H9 (cell line): ENCODE measurements around the gene COG8. TPM values are rescaled to one million over a fixed set of nuclear protein-coding genes. Genes with fewer than 3 reads are reported as not detected.
A peak's percentile ranks its signal among the peaks of the same experiment; 100 is the strongest.

Experiments used
- DNase-seq: peaks from one replicate; pipeline ENCODE4 v3.0.0-alpha.2; 2017
- H2AFZ ChIP-seq: one replicate; pipeline ENCODE4 v1.6.1; 2013; ENCODE audit warnings: mild to moderate bottlenecking, low read length, control low read depth, moderate library complexity
- H2AK5ac ChIP-seq: 2 replicates; pipeline ENCODE4 v1.6.1; 2013; ENCODE audit warnings: low read length, control low read depth, mixed read lengths; ENCODE audit not compliant: insufficient read length
- H2BK120ac ChIP-seq: one replicate; pipeline ENCODE4 v1.6.1; 2013; ENCODE audit warnings: low read depth, mild to moderate bottlenecking, low read length, control low read depth, inconsistent platforms; ENCODE audit not compliant: poor library complexity, severe bottlenecking
- H2BK12ac ChIP-seq: 2 replicates; pipeline ENCODE4 v1.6.1; 2013; ENCODE audit warnings: low read length, control low read depth, mixed read lengths, low read depth; ENCODE audit not compliant: insufficient read length
- H2BK15ac ChIP-seq: 2 replicates; pipeline ENCODE4 v1.6.1; 2013; ENCODE audit warnings: low read depth, low read length, control low read depth
- H2BK20ac ChIP-seq: one replicate; pipeline ENCODE4 v1.6.1; 2013; ENCODE audit warnings: low read depth, mild to moderate bottlenecking, low read length, control low read depth, inconsistent platforms; ENCODE audit not compliant: poor library complexity, severe bottlenecking
- H2BK5ac ChIP-seq: 2 replicates; pipeline ENCODE4 v1.6.1; 2013; ENCODE audit warnings: low read length, control low read depth, mixed read lengths; ENCODE audit not compliant: insufficient read length
- H3K14ac ChIP-seq: 2 replicates; pipeline ENCODE4 v1.6.1; 2013; ENCODE audit warnings: low read length, control low read depth; ENCODE audit not compliant: insufficient read depth
- H3K18ac ChIP-seq: 2 replicates; pipeline ENCODE4 v1.6.1; 2013; ENCODE audit warnings: low read depth, mild to moderate bottlenecking, mixed read lengths, low read length, control low read depth; ENCODE audit not compliant: insufficient read length
- H3K23ac ChIP-seq: 2 replicates; pipeline ENCODE4 v1.6.1; 2013; ENCODE audit warnings: low read length, control low read depth, mixed read lengths, low read depth; ENCODE audit not compliant: insufficient read length
- H3K23me2 ChIP-seq: 2 replicates; pipeline ENCODE4 v1.6.1; 2013; ENCODE audit warnings: low read depth, mild to moderate bottlenecking, mixed read lengths, low read length, control low read depth; ENCODE audit not compliant: insufficient read length, poor library complexity, severe bottlenecking
- H3K27ac ChIP-seq: 2 replicates; pipeline ENCODE4 v1.5.1; 2013; ENCODE audit warnings: low read length, control low read depth, mixed read lengths, low read depth; ENCODE audit not compliant: insufficient read length
- H3K27me3 ChIP-seq: 2 replicates; pipeline ENCODE4 v1.6.1; 2013; ENCODE audit warnings: low read length, control low read depth, inconsistent platforms; ENCODE audit not compliant: insufficient read depth
- H3K4ac ChIP-seq: 2 replicates; pipeline ENCODE4 v1.6.1; 2013; ENCODE audit warnings: low read depth, mild to moderate bottlenecking, control low read depth, inconsistent platforms, low read length, moderate library complexity
- H3K4me1 ChIP-seq: 2 replicates; pipeline ENCODE4 v1.6.1; 2013; ENCODE audit warnings: low read length, control low read depth, inconsistent platforms; ENCODE audit not compliant: insufficient read depth
- H3K4me2 ChIP-seq: 2 replicates; pipeline ENCODE4 v1.6.1; 2013; ENCODE audit warnings: low read length, control low read depth, mixed read lengths; ENCODE audit not compliant: insufficient read length, insufficient read depth
- H3K56ac ChIP-seq: 2 replicates; pipeline ENCODE4 v1.6.1; 2013; ENCODE audit warnings: low read depth, mild to moderate bottlenecking, mixed read lengths, low read length, control low read depth; ENCODE audit not compliant: insufficient read length
- H3K79me1 ChIP-seq: 2 replicates; pipeline ENCODE4 v1.6.1; 2013; ENCODE audit warnings: low read depth, mild to moderate bottlenecking, moderate library complexity, low read length, control low read depth, inconsistent platforms; ENCODE audit not compliant: insufficient read depth, poor library complexity, severe bottlenecking
- H3K79me2 ChIP-seq: 2 replicates; pipeline ENCODE4 v1.6.1; 2013; ENCODE audit warnings: low read length, control low read depth, inconsistent platforms; ENCODE audit not compliant: insufficient read depth
- H3K9ac ChIP-seq: 2 replicates; pipeline ENCODE4 v1.6.1; 2013; ENCODE audit warnings: low read length, control low read depth, mixed read lengths; ENCODE audit not compliant: insufficient read length; ENCODE audit errors: extremely low read depth
- H3K9me3 ChIP-seq: one replicate; pipeline ENCODE4 v1.6.1; 2013; ENCODE audit warnings: low read depth, low read length, inconsistent platforms; ENCODE audit not compliant: control insufficient read depth
- H3T11ph ChIP-seq: one replicate; pipeline ENCODE4 v1.6.1; 2013; ENCODE audit warnings: mild to moderate bottlenecking, low read length, control low read depth, inconsistent platforms
- H4K20me1 ChIP-seq: one replicate; pipeline ENCODE4 v1.6.1; 2013; ENCODE audit not compliant: control insufficient read depth, insufficient read length, insufficient read depth
- H4K5ac ChIP-seq: 2 replicates; pipeline ENCODE4 v1.6.1; 2013; ENCODE audit warnings: low read depth, mild to moderate bottlenecking, mixed read lengths, low read length, control low read depth; ENCODE audit not compliant: insufficient read length
- H4K8ac ChIP-seq: replicated peaks from 2 replicates; pipeline ENCODE4 v1.6.1; 2013; ENCODE audit warnings: low read length, control low read depth, mixed read lengths, low read depth; ENCODE audit not compliant: insufficient read length
- H4K91ac ChIP-seq: 2 replicates; pipeline ENCODE4 v1.6.1; 2013; ENCODE audit warnings: low read depth, mild to moderate bottlenecking, moderate library complexity, mixed read lengths, low read length, control low read depth; ENCODE audit not compliant: insufficient read length
- H3K27ac Mint-ChIP-seq, 3 experiments: 2 replicates in 2 of 3; 3 replicates in 1 of 3; pipeline ENCODE4 v1.8.0; 2020 to 2021; ENCODE audit warnings: mixed read lengths in 3 of 3, mild to moderate bottlenecking in 1 of 3, moderate library complexity in 1 of 3
- H3K27me3 Mint-ChIP-seq: 2 replicates; pipeline ENCODE4 v1.8.0; 2021; ENCODE audit warnings: low read depth, mild to moderate bottlenecking, moderate library complexity, mixed read lengths
- H3K36me3 Mint-ChIP-seq, 3 experiments: 2 replicates in 2 of 3; 3 replicates in 1 of 3; pipeline ENCODE4 v1.8.0; 2020 to 2021; ENCODE audit warnings: low read depth in 3 of 3, mixed read lengths in 3 of 3; ENCODE audit not compliant: insufficient read depth in 1 of 3
- H3K4me1 Mint-ChIP-seq, 2 experiments: 2 replicates each; pipeline ENCODE4 v1.8.0; 2020; ENCODE audit warnings: mixed read lengths in 2 of 2
- H3K4me3 Mint-ChIP-seq, 2 experiments: 2 replicates in 1 of 2; 3 replicates in 1 of 2; pipeline ENCODE4 v1.8.0; 2020 to 2021; ENCODE audit warnings: mild to moderate bottlenecking in 2 of 2, mixed read lengths in 2 of 2, moderate library complexity in 1 of 2
- H3K9me3 Mint-ChIP-seq, 2 experiments: 2 replicates in 1 of 2; 3 replicates in 1 of 2; pipeline ENCODE4 v1.8.0; 2020; ENCODE audit warnings: mild to moderate bottlenecking in 2 of 2, mixed read lengths in 2 of 2, moderate library complexity in 1 of 2
- WGBS: extraction: QIAGEN DNeasy Blood & Tissue Kit; methylation state at CpG from one replicate; pipeline ENCODE4 v1.1.7; 2013; ENCODE audit warnings: missing lambda C conversion rate, low lambda C conversion rate, mixed read lengths; ENCODE audit not compliant: insufficient read length; ENCODE audit errors: extremely low coverage; 5-methylcytosine and 5-hydroxymethylcytosine counted together
- total RNA-seq: library from RNA; stranded (reverse); gene quantifications from 2 replicates; pipeline ENCODE4 v1.2.1, GENCODE V29; 2021
- TF ChIP-seq, protein P1 (sequence below): fragments of 200-600 bp; sonication (generic); conservative IDR thresholded peaks from 3 replicates; pipeline ENCODE4 v1.8.0; 2021; ENCODE audit warnings: antibody characterized with exemption, mild to moderate bottlenecking

The COG8 gene
- total RNA-seq, 1 experiment from 2014 or later: 52.3 TPM

- H2AFZ ChIP-seq: no peak overlapping the region
- no peak overlapping the region for H3K4me3 Mint-ChIP-seq
- no peaks in the 10 kb centered on the region for H3K27me3 ChIP-seq
- no peaks in the 10 kb centered on the region for H3K4me1 ChIP-seq
- H2BK15ac ChIP-seq: no peak overlapping the region
- peaks cover 0 to 8% (median 2%) of the 10 kb centered on the region in 3 experiments; a peak in 5 of 7 replicates for H3K36me3 Mint-ChIP-seq
- no peaks in the 10 kb centered on the region for H3K23me2 ChIP-seq
- H4K91ac ChIP-seq: no peak overlapping the region
- no peak overlapping the region for H3K4ac ChIP-seq
- no peaks in the 10 kb centered on the region for H3K9me3 Mint-ChIP-seq
- DNase-seq: no peak
- no peaks in the 10 kb centered on the region for H3K27me3 Mint-ChIP-seq
- no peak overlapping the region for H3K4me2 ChIP-seq
- no peak overlapping the region for H2BK20ac ChIP-seq
- no peaks in the 10 kb centered on the region for H3K9me3 ChIP-seq
- H2AK5ac ChIP-seq: no peak overlapping the region
- no peak overlapping the region for H3K9ac ChIP-seq
- no peak overlapping the region for H3K27ac Mint-ChIP-seq
- no peaks in the 10 kb centered on the region for H4K20me1 ChIP-seq
- no peak overlapping the region for H2BK5ac ChIP-seq
- TF ChIP-seq, protein P1, sequence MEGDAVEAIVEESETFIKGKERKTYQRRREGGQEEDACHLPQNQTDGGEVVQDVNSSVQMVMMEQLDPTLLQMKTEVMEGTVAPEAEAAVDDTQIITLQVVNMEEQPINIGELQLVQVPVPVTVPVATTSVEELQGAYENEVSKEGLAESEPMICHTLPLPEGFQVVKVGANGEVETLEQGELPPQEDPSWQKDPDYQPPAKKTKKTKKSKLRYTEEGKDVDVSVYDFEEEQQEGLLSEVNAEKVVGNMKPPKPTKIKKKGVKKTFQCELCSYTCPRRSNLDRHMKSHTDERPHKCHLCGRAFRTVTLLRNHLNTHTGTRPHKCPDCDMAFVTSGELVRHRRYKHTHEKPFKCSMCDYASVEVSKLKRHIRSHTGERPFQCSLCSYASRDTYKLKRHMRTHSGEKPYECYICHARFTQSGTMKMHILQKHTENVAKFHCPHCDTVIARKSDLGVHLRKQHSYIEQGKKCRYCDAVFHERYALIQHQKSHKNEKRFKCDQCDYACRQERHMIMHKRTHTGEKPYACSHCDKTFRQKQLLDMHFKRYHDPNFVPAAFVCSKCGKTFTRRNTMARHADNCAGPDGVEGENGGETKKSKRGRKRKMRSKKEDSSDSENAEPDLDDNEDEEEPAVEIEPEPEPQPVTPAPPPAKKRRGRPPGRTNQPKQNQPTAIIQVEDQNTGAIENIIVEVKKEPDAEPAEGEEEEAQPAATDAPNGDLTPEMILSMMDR: peak; percentile 80
- no peaks in the 10 kb centered on the region for H3K4me1 Mint-ChIP-seq
- no peaks in the 10 kb centered on the region for H3K79me2 ChIP-seq
- no CpG with 5 or more reads among the region's 13 CpGs for WGBS
- H3K79me1 ChIP-seq: no peaks in the 10 kb centered on the region
- no peak overlapping the region for H3K23ac ChIP-seq
- H4K8ac ChIP-seq: no peak overlapping the region
- H3T11ph ChIP-seq: no peak overlapping the region
- no peak overlapping the region for H3K27ac ChIP-seq
- H3K18ac ChIP-seq: no peak overlapping the region
- no peak overlapping the region for H3K14ac ChIP-seq
- no peak overlapping the region for H3K56ac ChIP-seq
- H2BK12ac ChIP-seq: no peak overlapping the region
- H2BK120ac ChIP-seq: no peak overlapping the region
- no peak overlapping the region for H4K5ac ChIP-seq
Observed at GRCh38 chr16:69286941-69287713, 52.2 kb downstream of the COG8 start.
